Endothelial cell of umbilical vein (primary cell): ENCODE measurements around the gene C1orf122. TPM values are rescaled to one million over a fixed set of nuclear protein-coding genes. Genes with fewer than 3 reads are reported as not detected.

Experiments
- BruUV-seq: library from RNA; stranded (reverse); fragments of 400-500 nt; replicated peaks from 2 replicates; lab custom pipeline; 2021; lab: Mats Ljungman, UMichigan
- CTCF ChIA-PET: fragments of 300-600, 350-600 bp; sonication (Branson Sonifier 250); formaldehyde crosslinking; loops from one replicate; lab custom pipeline; 2021; ENCODE audit warnings: antibody characterized with exemption, inconsistent platforms; lab: Charles Lee
- POLR2A ChIA-PET: fragments of 300-600, 350-600 bp; sonication (Branson Sonifier 250); formaldehyde crosslinking; loops from one replicate; lab custom pipeline; 2021; ENCODE audit warnings: antibody characterized with exemption, inconsistent platforms; lab: Charles Lee
- DNase-seq: peaks from one replicate; pipeline ENCODE4 v3.0.0-alpha.2; 2011; ENCODE audit warnings: low read depth, low spot score
- FAIRE-seq: peaks from 2 replicates; lab custom pipeline; 2011; peaks lifted over from hg19 to GRCh38; lab: Jason Lieb, UNC
- H2AFZ ChIP-seq: 2 replicates; pipeline ENCODE4 v1.6.0; 2012; ENCODE audit warnings: low read depth, low read length, control low read depth, inconsistent platforms
- H3K27ac ChIP-seq: 2 replicates; pipeline ENCODE4 v1.5.1; 2011; ENCODE audit warnings: low read depth, mild to moderate bottlenecking, control low read depth, low read length, moderate library complexity; ENCODE audit not compliant: insufficient read depth
- H3K27me3 ChIP-seq, 2 experiments: 2 replicates each; pipeline versions ENCODE4 v1.6.0 to v1.6.1; 2011; ENCODE audit warnings: low read length in 2 of 2, mixed read lengths in 1 of 2; ENCODE audit not compliant: control insufficient read depth in 2 of 2, insufficient read depth in 2 of 2
- H3K36me3 ChIP-seq, 2 experiments: 2 replicates in 1 of 2; 3 replicates in 1 of 2; pipeline ENCODE4 v1.5.1; 2011; ENCODE audit warnings: low read length in 2 of 2, mild to moderate bottlenecking in 1 of 2, moderate library complexity in 1 of 2; ENCODE audit not compliant: control insufficient read depth in 2 of 2, insufficient read depth in 2 of 2; ENCODE audit errors: extremely low read depth in 1 of 2
- H3K4me1 ChIP-seq: 3 replicates; pipeline ENCODE4 v1.5.1; 2011; ENCODE audit warnings: mild to moderate bottlenecking, low read length; ENCODE audit not compliant: control insufficient read depth, insufficient read depth; ENCODE audit errors: extremely low read depth
- H3K4me2 ChIP-seq: 2 replicates; pipeline ENCODE4 v1.6.1; 2011; ENCODE audit warnings: low read length, control low read depth, mixed read lengths; ENCODE audit not compliant: insufficient read depth
- H3K4me3 ChIP-seq, 3 experiments: fragments of 200-600 bp in 1 of 3; sonication (generic), shearing (Covaris generic) in 1 of 3; replicated peaks in 1 of 3; 2 replicates each; pipeline ENCODE4 v1.5.1; 2011 to 2016; ENCODE audit warnings: control low read depth in 3 of 3, low read length in 3 of 3, mild to moderate bottlenecking in 2 of 3, inconsistent platforms in 1 of 3, low read depth in 1 of 3, moderate library complexity in 1 of 3; ENCODE audit not compliant: insufficient read depth in 1 of 3
- H3K79me2 ChIP-seq: 2 replicates; pipeline ENCODE4 v1.6.0; 2012; ENCODE audit warnings: low read length, inconsistent platforms; ENCODE audit not compliant: control insufficient read depth, insufficient read depth
- H3K9ac ChIP-seq: replicated peaks from 2 replicates; pipeline ENCODE3; 2011; ENCODE audit warnings: low read length, control low read depth; ENCODE audit not compliant: insufficient read depth; ENCODE audit errors: extremely low read depth
- H3K9me1 ChIP-seq: replicated peaks from 3 replicates; pipeline ENCODE4 v1.6.0; 2011; ENCODE audit warnings: mild to moderate bottlenecking, low read length; ENCODE audit not compliant: control insufficient read depth, insufficient read depth; ENCODE audit errors: extremely low read depth
- H3K9me3 ChIP-seq: replicated peaks from 2 replicates; pipeline ENCODE4 v1.5.1; 2012; ENCODE audit warnings: low read length, inconsistent platforms; ENCODE audit not compliant: control insufficient read depth, insufficient read depth
- H4K20me1 ChIP-seq: replicated peaks from 2 replicates; pipeline ENCODE3; 2011; ENCODE audit warnings: mild to moderate bottlenecking, low read length; ENCODE audit not compliant: control insufficient read depth, insufficient read depth; ENCODE audit errors: extremely low read depth
- CTCF ChIP-seq, 2 donors: IDR thresholded peaks; 1 replicate in 1 of 2; 2 replicates in 1 of 2; pipeline ENCODE4 v1.5.1; 2011; ENCODE audit warnings: low read length in 2 of 2, mild to moderate bottlenecking in 2 of 2, moderate library complexity in 2 of 2, control low read depth in 1 of 2, inconsistent platforms in 1 of 2, low read depth in 1 of 2; ENCODE audit not compliant: insufficient read depth in 1 of 2; ENCODE audit errors: extremely low read depth in 1 of 2
- EZH2 ChIP-seq: IDR thresholded peaks from 2 replicates; pipeline ENCODE4 v1.6.1; 2012; ENCODE audit warnings: borderline replicate concordance, low read depth, mild to moderate bottlenecking, moderate library complexity, low read length, inconsistent platforms; ENCODE audit not compliant: severe bottlenecking
- FOS ChIP-seq: IDR thresholded peaks from 2 replicates; pipeline ENCODE4 v1.6.1; 2011; ENCODE audit warnings: mild to moderate bottlenecking, low read length, moderate library complexity, borderline replicate concordance; ENCODE audit not compliant: insufficient read depth
- GATA2 ChIP-seq: IDR thresholded peaks from 2 replicates; pipeline ENCODE4 v1.7.0; 2011; ENCODE audit warnings: low read depth, mild to moderate bottlenecking, moderate library complexity, mixed read lengths, low read length; ENCODE audit not compliant: insufficient read length, insufficient read depth
- JUN ChIP-seq: IDR thresholded peaks from 2 replicates; pipeline ENCODE4 v1.6.1; 2011; ENCODE audit warnings: borderline replicate concordance, low read depth; ENCODE audit not compliant: insufficient read length, insufficient read depth
- MAX ChIP-seq: IDR thresholded peaks from 2 replicates; pipeline ENCODE4 v1.6.1; 2011; ENCODE audit not compliant: insufficient read depth, insufficient read length
- MYC ChIP-seq: IDR thresholded peaks from one replicate; pipeline ENCODE4 v1.6.1; 2011; ENCODE audit warnings: mild to moderate bottlenecking, low read depth, low read length
- POLR2A ChIP-seq: IDR thresholded peaks from 2 replicates; pipeline ENCODE4 v1.6.1; 2012; ENCODE audit warnings: low read depth, mild to moderate bottlenecking, control low read depth, low read length
- POLR2AphosphoS5 ChIP-seq: IDR thresholded peaks from 2 replicates; pipeline ENCODE4 v1.6.1; 2012; ENCODE audit warnings: low read depth, mild to moderate bottlenecking, control low read depth, low read length, moderate library complexity; ENCODE audit not compliant: insufficient read depth
- dilution Hi-C: fragments of 300-500 bp; cut with MboI; formaldehyde crosslinking; loops from one replicate; pipeline ENCODE4 v1.15.0; 2019; ENCODE audit warnings: low sequenced_read_pairs; ENCODE audit not compliant: extremely low pct_ligation_motif_present
- intact Hi-C: fragments of 100-400 bp; cut with micrococcal nuclease; formaldehyde crosslinking; loops from one replicate; pipeline ENCODE4 v1.10.0; 2022
- polyA plus RNA-seq, 4 experiments: library from polyadenylated mRNA; depleted of rRNA in 3 of 4; stranded (reverse) in 3 of 4; unstranded in 1 of 4; fragments of >200 nt; gene quantifications; 2 replicates each; pipeline versions ENCODE4 v1.2.1 to v1.2.3, GENCODE V29; 2011 to 2012; ENCODE audit warnings: missing spikeins in 1 of 4
- total RNA-seq: library from RNA; stranded (reverse); gene quantifications from 2 replicates; pipeline ENCODE4 v1.2.3, GENCODE V29; 2021

The C1orf122 gene
- total and polyA plus RNA-seq, 2 donors (not counting 3 experiments of a cell fraction or from before 2014, with no cell fraction given), result 32.8 to 38.8 TPM

GRCh38 chr1:37851262-37851661 is 43.7 kb downstream of the C1orf122 start:
- H3K4me1 ChIP-seq, result peaks cover 14% of the 10 kb centered on the region
- peaks cover 2% of the 10 kb centered on the region for H4K20me1 ChIP-seq
- H3K79me2 ChIP-seq, result peaks cover 57% of the 10 kb centered on the region
- no peak overlapping the region for H3K27ac ChIP-seq
- FAIRE-seq (no peak), DNase-seq (no peak)
- no peaks in the 10 kb centered on the region for H3K27me3 ChIP-seq
- ChIA-PET POLR2A (no interaction called here), CTCF (interaction anchor here (1.0 to 3.0 kb wide), 2 partner anchors 9 to 25 kb away, joined by 4 to 21 read pairs; partner anchors contain the start of gene MTF1)
- dilution Hi-C loops (no loop called here), intact Hi-C loops (no loop called here)
- BruUV-seq, result no TSS peak
- H3K36me3 ChIP-seq, result peaks cover 1 to 2% of the 10 kb centered on the region in 2 experiments
- no peaks in the 10 kb centered on the region for H3K9me3 ChIP-seq
- H3K4me2 ChIP-seq, result no peak overlapping the region
- no peak overlapping the region for H3K4me3 ChIP-seq
- no peak for TF ChIP-seq POLR2A
- no peak for TF ChIP-seq CTCF (IDR thresholded peaks at IDR 0.05; ENCODE audit: extremely low read depth in 1 of 2, insufficient read depth in 1 of 2, low read depth in 1 of 2, low read length in 2 of 2)
- TF ChIP-seq EZH2, result no peak
- H3K9me1 ChIP-seq, result no peaks in the 10 kb centered on the region
- no peak overlapping the region for H3K9ac ChIP-seq
- H2AFZ ChIP-seq, result no peak overlapping the region

GRCh38 chr1:37851782-37852210 is 44.2 kb downstream of the C1orf122 start:
- intact Hi-C loops (no loop called here), dilution Hi-C loops (no loop called here)
- Histone ChIP-seq H4K20me1 (peaks cover 2% of the 10 kb centered on the region), H3K36me3 (peaks cover 1 to 2% of the 10 kb centered on the region in 2 experiments), H3K9ac (no peak overlapping the region), H3K27me3 (no peaks in the 10 kb centered on the region), H3K4me3 (no peak overlapping the region), H3K9me3 (no peaks in the 10 kb centered on the region), H3K4me2 (no peak overlapping the region), H3K9me1 (no peaks in the 10 kb centered on the region), H3K79me2 (peaks cover 57% of the 10 kb centered on the region), H2AFZ (no peak overlapping the region), H3K27ac (no peak overlapping the region), H3K4me1 (peaks cover 14% of the 10 kb centered on the region)
- ChIA-PET CTCF (interaction anchor here (1.0 to 3.0 kb wide), 2 partner anchors 8 to 25 kb away, joined by 4 to 21 read pairs; partner anchors contain the start of gene MTF1), POLR2A (no interaction called here)
- DNase-seq (peak; percentile 18), FAIRE-seq (no peak)
- BruUV-seq, result no TSS peak
- no peak for TF ChIP-seq GATA2
- no peak for TF ChIP-seq POLR2A
- TF ChIP-seq MAX, result no peak
- TF ChIP-seq FOS, result no peak
- TF ChIP-seq EZH2, result no peak
- TF ChIP-seq JUN, result no peak
- no peak for TF ChIP-seq CTCF (IDR thresholded peaks at IDR 0.05; ENCODE audit: extremely low read depth in 1 of 2, insufficient read depth in 1 of 2, low read depth in 1 of 2, low read length in 2 of 2)
- TF ChIP-seq MYC, result no peak
- no peak for TF ChIP-seq POLR2AphosphoS5
